ENCODE data around the gene MAML2.

DNA sequence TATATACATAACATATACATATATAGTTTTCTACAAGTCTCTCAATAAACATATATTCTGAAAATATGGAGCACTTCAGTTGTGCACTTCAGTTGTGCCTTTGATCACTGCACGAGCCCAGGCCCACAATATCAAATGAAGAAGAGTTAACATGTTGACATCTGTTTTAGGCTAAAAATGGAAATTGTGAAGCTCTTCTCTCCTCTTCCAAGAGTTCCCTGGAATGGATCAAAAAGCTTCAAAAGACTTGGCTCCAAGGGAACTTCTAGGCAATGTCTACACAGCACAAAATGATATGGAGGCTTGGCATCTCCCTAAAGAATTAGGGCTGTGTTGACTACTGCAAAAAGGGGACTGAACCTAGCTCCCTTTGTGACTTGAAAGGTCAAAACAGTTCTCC lies 36.9 kb downstream of the MAML2 start:
- no peak for TF ChIP-seq CTCF (IDR thresholded peaks at IDR 0.05)
- no peak for TF ChIP-seq ELF1 (IDR thresholded peaks at IDR 0.05)
- no peak for TF ChIP-seq SIN3A (IDR thresholded peaks at IDR 0.05; ENCODE audit: borderline replicate concordance, low read depth, low read length)
- TF ChIP-seq SMC3 (IDR thresholded peaks at IDR 0.05; ENCODE audit: low read depth, low read length), result no peak
- no peak for TF ChIP-seq GABPA (IDR thresholded peaks at IDR 0.05; ENCODE audit: low read depth)
- TF ChIP-seq PBX3 (IDR thresholded peaks at IDR 0.05), result no peak
- TF ChIP-seq, protein P1, sequence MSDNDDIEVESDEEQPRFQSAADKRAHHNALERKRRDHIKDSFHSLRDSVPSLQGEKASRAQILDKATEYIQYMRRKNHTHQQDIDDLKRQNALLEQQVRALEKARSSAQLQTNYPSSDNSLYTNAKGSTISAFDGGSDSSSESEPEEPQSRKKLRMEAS (IDR thresholded peaks at IDR 0.05; ENCODE audit: low read depth), result no peak
- TF ChIP-seq USF2 (IDR thresholded peaks at IDR 0.05; ENCODE audit: borderline replicate concordance, low read depth, low read length), result no peak

Measured in SK-N-SH (cell line).